SKM-1 treated with dmso at 0.1 percent for 144 hours (cell line): ENCODE results near the gene ABCC2.

Source experiments
- DNase-seq: peaks from one replicate; lab custom pipeline; 2025; ENCODE audit not compliant: unreplicated experiment; lab: John Stamatoyannopoulos, UW

Gene ABCC2

GRCh38 chr10:99807786-99808185 lies 25.3 kb downstream of the ABCC2 start:
- no peak for DNase-seq

- DNase-seq = no peak
Measured at GRCh38 chr10:99808270-99808669, 25.8 kb downstream of the ABCC2 start.

GRCh38 chr10:99809481-99809880 lies 27.0 kb downstream of the ABCC2 start:
- DNase-seq = no peak

GRCh38 chr10:99809931-99810615 lies 27.6 kb downstream of the ABCC2 start:
- DNase-seq = no peak

GRCh38 chr10:99812177-99812576 lies 29.7 kb downstream of the ABCC2 start:
- no peak for DNase-seq

GRCh38 chr10:99814143-99814542 lies 31.7 kb downstream of the ABCC2 start:
- DNase-seq = no peak

- no peak for DNase-seq
Measured at GRCh38 chr10:99815621-99816020, 33.2 kb downstream of the ABCC2 start.

- DNase-seq = no peak
Measured at GRCh38 chr10:99827936-99828335, 45.5 kb downstream of the ABCC2 start.

- no peak for DNase-seq
Measured at GRCh38 chr10:99828464-99828863, 46.0 kb downstream of the ABCC2 start.

- no peak for DNase-seq
Measured at GRCh38 chr10:99832439-99832838, 50.0 kb downstream of the ABCC2 start.

- no peak for DNase-seq
Measured at GRCh38 chr10:99834410-99834809, 52.0 kb downstream of the ABCC2 start.

GRCh38 chr10:99835947-99836346 lies 53.5 kb downstream of the ABCC2 start:
- DNase-seq = no peak

GRCh38 chr10:99836711-99837110 lies 54.3 kb downstream of the ABCC2 start:
- DNase-seq = no peak

- peak; percentile 61 for DNase-seq
Measured at GRCh38 chr10:99840859-99841258, 58.4 kb downstream of the ABCC2 start.

GRCh38 chr10:99841746-99842145 lies 59.3 kb downstream of the ABCC2 start:
- no peak for DNase-seq

- no peak for DNase-seq
Measured at GRCh38 chr10:99843310-99843709, 60.9 kb downstream of the ABCC2 start.

- DNase-seq = no peak
Measured at GRCh38 chr10:99844433-99844955, 62.1 kb downstream of the ABCC2 start.

GRCh38 chr10:99845837-99846382 lies 63.5 kb downstream of the ABCC2 start:
- peak; percentile 82 for DNase-seq

GRCh38 chr10:99849057-99849456 lies 66.6 kb downstream of the ABCC2 start:
- DNase-seq = no peak

GRCh38 chr10:99849536-99849935 lies 67.1 kb downstream of the ABCC2 start:
- no peak for DNase-seq

- no peak for DNase-seq
Measured at GRCh38 chr10:99850021-99850766, 67.8 kb downstream of the ABCC2 start.

GRCh38 chr10:99850767-99851340 lies 68.4 kb downstream of the ABCC2 start:
- DNase-seq = peak; percentile 20
